Measurements from ENCODE around the gene FRAT2. TPM values are rescaled to one million over a fixed set of nuclear protein-coding genes. Genes with fewer than 3 reads are reported as not detected.

The FRAT2 gene
- total and polyA plus RNA-seq, 4 donors = 2.7 to 15.1 (median 11.7) TPM

- WGBS = 94% methylated on average over 11 of the region's 11 CpGs
- no peak for DNase-seq (ENCODE audit: low spot score)
- Histone ChIP-seq H3K4me3 (ENCODE audit: low read depth in 1 of 3, low read length in 3 of 3) (no peak overlapping the region), H3K9me3 (ENCODE audit: control insufficient read depth in 4 of 4, low read length in 3 of 4) (no peaks in the 10 kb centered on the region), H3K36me3 (ENCODE audit: control insufficient read depth in 4 of 4, insufficient read depth in 3 of 4, low read depth in 1 of 4, low read length in 3 of 4) (peaks cover 0 to 24% (median 4%) of the 10 kb centered on the region in 4 donors), H3K27me3 (ENCODE audit: control insufficient read depth in 4 of 4, insufficient read depth in 4 of 4, low read length in 3 of 4) (no peaks in the 10 kb centered on the region), H3K9ac (ENCODE audit: low read depth in 1 of 2, low read length in 2 of 2) (no peak overlapping the region), H3K27ac (ENCODE audit: low read depth in 1 of 2, low read length in 2 of 2) (no peak overlapping the region), H3K4me1 (ENCODE audit: control insufficient read depth in 4 of 4, insufficient read depth in 4 of 4, low read length in 3 of 4) (peaks cover 0 to 2% (median 0%) of the 10 kb centered on the region in 4 donors)
- no peak for TF ChIP-seq RXRA (IDR thresholded peaks at IDR 0.05)
- no peak for TF ChIP-seq HNF4G (IDR thresholded peaks at IDR 0.05)
- TF ChIP-seq SP1 (IDR thresholded peaks at IDR 0.05) = no peak
- no peak for TF ChIP-seq YY1 (IDR thresholded peaks at IDR 0.05)
- TF ChIP-seq RAD21 (IDR thresholded peaks at IDR 0.05) = no peak
- TF ChIP-seq ATF3 (IDR thresholded peaks at IDR 0.05) = no peak
- no peak for TF ChIP-seq REST (IDR thresholded peaks at IDR 0.05)
- TF ChIP-seq NR2F2 (IDR thresholded peaks at IDR 0.05) = no peak
- TF ChIP-seq TAF1 (conservative IDR thresholded peaks at IDR 0.05) = no peak
- TF ChIP-seq JUND (IDR thresholded peaks at IDR 0.05) = no peak
- TF ChIP-seq CTCF (IDR thresholded peaks at IDR 0.05; ENCODE audit: low read depth, low read length, missing input control) = no peak
- TF ChIP-seq MAX (IDR thresholded peaks at IDR 0.05) = no peak
- no peak for TF ChIP-seq FOXA2 (IDR thresholded peaks at IDR 0.05)
- TF ChIP-seq HNF4A (conservative IDR thresholded peaks at IDR 0.05) = no peak
- TF ChIP-seq EGR1 (IDR thresholded peaks at IDR 0.05; ENCODE audit: low read depth in 2 of 2) = no peak
These were observed 26.4 kb upstream of the FRAT2 start for GRCh38 chr10:97360705-97361536.

GRCh38 chr10:97358781-97359180 is 24.3 kb upstream of the FRAT2 start:
- no peak for TF ChIP-seq ATF3 (IDR thresholded peaks at IDR 0.05)
- no peaks in the 10 kb centered on the region for H3K9me3 ChIP-seq (ENCODE audit: control insufficient read depth in 4 of 4, low read length in 3 of 4)
- no peaks in the 10 kb centered on the region for H3K27me3 ChIP-seq (ENCODE audit: control insufficient read depth in 4 of 4, insufficient read depth in 4 of 4, low read length in 3 of 4)
- H3K27ac ChIP-seq (ENCODE audit: low read depth in 1 of 2, low read length in 2 of 2) = no peak overlapping the region
- H3K4me1 ChIP-seq (ENCODE audit: control insufficient read depth in 4 of 4, insufficient read depth in 4 of 4, low read length in 3 of 4) = peaks cover 0 to 3% (median 0%) of the 10 kb centered on the region in 4 donors
- peaks cover 0 to 18% (median 3%) of the 10 kb centered on the region in 4 donors for H3K36me3 ChIP-seq (ENCODE audit: control insufficient read depth in 4 of 4, insufficient read depth in 3 of 4, low read depth in 1 of 4, low read length in 3 of 4)
- no peak overlapping the region for H3K9ac ChIP-seq (ENCODE audit: low read depth in 1 of 2, low read length in 2 of 2)
- 85% methylated on average over 3 of the region's 3 CpGs for WGBS
- DNase-seq (ENCODE audit: low spot score) = no peak
- no peak overlapping the region for H3K4me3 ChIP-seq (ENCODE audit: low read depth in 1 of 3, low read length in 3 of 3)
